NCI-H446 treated with DMSO at 0.1 percent for 48 hours (cell line): ENCODE measurements around the gene TUBGCP3.
"Not testable (repeated sequence)": the region's sequence is repeated elsewhere in the genome, so short reads cannot be mapped to it uniquely, and the experiment has no call there.

Experiments
- DNase-seq: peaks from one replicate; lab custom pipeline; 2025; lab: John Stamatoyannopoulos, UW

TUBGCP3 gene

GRCh38 chr13:112579310-112579843 is 8.6 kb downstream of the TUBGCP3 start:
- no peak for DNase-seq

DNA sequence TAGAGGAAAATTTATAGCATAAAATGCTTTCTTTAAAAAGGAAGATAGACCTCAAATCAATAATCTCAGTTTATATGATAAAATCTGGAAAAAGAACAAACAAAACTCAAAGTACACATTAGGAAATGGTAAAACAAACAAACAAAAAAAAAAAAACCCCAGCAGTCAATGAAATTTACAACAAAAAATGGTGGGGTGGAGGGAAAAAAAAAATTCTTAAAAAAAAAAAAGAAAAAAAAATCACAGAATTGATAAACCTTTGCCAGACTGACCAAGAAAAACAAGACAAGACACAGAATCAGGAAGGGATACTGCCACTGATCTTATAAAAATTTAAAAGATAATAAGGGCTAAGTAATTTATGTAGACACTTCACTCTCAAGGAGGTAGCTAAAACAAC is 11.2 kb downstream of the TUBGCP3 start:
- DNase-seq = no peak

DNA sequence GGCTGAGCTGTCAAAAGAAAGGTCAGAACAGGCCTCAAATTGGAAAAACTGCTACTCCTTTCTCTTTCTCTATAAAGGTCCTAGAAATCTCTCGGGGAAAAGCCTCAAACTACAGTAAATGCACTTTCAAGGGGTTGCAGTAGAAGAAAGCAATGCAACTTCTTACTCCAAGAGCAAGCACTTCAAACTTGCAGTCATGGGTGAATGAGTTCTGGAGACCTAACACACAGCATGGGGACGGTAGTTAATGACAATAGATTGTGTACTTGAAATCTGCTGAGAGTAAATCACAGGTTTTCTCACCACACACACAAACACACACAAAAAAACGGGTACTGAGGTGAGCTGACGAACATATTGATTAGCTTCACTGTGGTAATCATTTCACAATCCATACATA is 11.8 kb downstream of the TUBGCP3 start:
- no peak for DNase-seq

DNA sequence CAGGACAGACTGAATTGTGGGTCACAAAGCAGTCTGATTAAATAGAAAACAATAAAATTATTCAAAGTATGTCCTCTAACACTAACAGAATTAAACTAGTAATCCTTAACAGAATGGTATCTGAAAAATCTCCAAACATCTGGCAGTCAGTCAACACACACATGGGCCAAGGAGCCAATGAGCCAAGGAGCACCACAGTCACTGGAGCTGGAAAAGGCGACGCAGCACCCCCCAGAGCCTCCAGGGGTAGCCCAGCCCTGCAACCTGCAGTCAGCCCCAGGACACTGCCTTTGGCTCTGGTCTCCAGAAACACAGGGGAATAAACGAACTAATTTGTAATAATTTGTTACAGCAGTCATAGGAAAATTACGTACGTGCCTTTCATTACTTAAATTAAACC is 12.3 kb downstream of the TUBGCP3 start:
- DNase-seq = no peak

DNA sequence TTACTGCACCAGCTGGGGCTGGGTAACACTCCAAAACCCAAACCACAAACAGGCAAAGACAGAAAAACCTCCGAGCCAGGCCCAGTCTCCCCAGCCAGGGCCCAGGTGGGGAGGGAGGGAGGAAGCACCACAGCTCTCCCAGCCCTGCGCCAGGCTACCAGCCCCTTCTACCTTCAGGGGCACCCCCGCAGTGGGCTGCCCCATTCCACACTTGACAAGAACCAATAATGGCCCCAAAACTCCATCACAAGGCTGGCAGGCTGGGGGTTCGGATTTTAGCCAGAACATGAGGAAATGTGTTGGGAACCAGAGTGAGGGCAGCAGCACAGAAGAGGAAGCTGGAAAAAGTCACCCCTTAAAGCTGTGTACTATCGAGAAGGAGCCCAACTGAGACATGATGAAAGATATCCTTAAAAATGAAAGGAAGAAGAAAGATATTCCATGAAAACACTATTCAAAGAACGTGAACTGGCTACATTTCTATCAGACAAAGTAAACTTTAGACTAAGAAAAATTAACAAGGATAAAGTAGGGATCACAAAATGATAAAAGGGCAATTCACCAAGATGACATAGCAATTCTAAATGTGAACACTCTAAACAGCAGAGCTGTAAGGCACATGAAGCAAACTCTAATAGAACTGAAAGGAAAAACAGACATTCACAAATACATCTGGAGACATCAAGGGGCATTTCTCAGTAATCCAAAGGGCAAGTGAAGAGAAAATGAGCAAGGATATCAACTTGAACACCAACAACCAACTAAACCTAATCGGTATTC is 12.9 kb downstream of the TUBGCP3 start:
- DNase-seq = no peak

DNA sequence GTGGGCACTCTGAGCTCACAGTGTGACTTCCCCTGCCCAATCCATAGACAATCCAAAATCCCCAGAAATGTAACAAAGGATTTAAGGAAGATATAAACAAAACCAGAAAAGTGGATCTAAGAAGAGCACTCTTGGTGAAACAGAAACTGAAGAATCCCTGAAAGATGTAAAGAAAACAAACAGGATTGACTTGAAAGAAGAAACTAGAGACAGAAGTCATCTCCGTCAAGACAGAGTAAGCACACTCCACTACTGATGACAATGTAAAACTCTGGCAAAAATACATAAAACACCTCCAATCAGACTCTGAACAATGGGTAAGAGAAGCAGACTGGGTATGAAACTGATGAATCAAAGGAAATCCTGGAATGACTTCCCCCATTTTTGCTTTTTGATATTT is 13.5 kb downstream of the TUBGCP3 start:
- DNase-seq = no peak

DNA sequence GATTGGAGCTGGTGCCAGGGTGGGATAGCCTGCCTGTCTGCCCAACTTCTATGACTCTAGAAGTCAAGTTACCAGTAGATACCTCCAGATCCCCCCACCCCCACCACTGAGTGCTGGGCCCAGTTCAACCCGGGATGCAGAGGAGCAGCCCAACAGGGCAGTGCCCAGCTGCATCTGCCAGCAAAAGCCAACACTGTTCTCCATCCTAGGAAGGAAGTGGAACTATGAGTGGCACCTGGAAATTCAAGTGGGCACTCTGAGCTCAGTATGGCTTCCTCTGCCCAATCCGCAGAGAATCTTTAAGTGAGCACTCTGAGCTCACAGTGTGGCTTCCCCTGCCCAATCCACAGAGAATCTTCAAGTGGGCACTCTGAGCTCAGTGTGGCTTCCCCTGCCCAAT is 14.2 kb downstream of the TUBGCP3 start:
- no peak for DNase-seq

GRCh38 chr13:112572366-112572765 is 15.6 kb downstream of the TUBGCP3 start:
- DNase-seq = no peak

GRCh38 chr13:112569821-112570220 is 18.1 kb downstream of the TUBGCP3 start:
- DNase-seq = no peak

DNA sequence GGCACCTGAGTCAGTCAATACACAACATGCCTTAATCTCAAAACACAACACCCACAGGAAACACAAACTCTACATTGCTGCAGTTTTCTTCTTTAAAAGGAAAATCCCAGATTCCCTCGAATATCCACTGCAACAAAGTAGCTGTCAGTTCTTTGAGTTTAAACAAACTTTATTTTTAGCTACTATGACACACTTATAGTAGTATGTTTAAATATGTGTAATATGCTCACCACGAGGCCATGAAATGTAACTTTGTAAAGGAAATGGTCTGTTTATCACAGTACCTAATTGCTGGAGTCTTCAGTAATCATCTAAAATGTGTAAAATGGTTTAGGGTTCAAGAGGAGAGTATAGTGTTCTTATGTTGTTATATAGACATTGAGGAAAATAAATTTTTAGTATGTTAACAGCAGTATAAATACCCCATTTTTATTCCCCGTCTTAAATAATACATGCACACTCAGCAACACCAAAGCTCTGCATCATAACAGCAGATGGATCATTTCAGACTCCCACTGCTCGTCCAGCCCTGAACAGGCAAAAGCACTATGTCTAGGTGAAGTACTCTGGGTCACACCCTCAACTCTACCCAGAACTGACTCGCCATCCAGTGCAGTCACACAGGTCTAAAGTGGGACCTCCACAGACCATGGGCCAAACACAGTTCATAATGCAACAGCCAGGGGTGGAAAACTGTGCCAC is 20.6 kb downstream of the TUBGCP3 start:
- no peak for DNase-seq

- no peak for DNase-seq
Measured at GRCh38 chr13:112562786-112563383, 25.1 kb downstream of the TUBGCP3 start.

- no peak for DNase-seq
Measured at GRCh38 chr13:112562254-112562653, 25.7 kb downstream of the TUBGCP3 start.

DNA sequence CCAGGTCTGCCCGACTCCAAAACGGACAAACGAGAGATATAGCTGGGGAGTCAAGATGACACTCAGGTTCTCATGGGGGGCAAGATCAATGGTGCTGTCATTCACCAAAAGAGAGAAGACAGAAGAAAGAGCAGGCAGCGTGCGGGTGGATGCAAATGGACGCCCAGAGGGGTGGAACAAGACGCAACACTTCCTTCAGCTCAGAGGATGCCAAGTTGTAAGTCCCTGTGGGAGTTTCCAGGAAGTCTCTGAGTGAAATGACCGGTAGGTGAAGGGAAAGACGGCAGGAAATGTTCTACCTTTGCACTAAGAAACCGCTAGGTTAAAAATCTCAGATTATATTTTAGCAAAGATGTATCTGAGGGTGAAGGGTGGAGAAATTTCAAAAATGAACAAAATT is 26.5 kb downstream of the TUBGCP3 start:
- no peak for DNase-seq

- DNase-seq = no peak
Measured at GRCh38 chr13:112558696-112559418, 29.1 kb downstream of the TUBGCP3 start.

DNA sequence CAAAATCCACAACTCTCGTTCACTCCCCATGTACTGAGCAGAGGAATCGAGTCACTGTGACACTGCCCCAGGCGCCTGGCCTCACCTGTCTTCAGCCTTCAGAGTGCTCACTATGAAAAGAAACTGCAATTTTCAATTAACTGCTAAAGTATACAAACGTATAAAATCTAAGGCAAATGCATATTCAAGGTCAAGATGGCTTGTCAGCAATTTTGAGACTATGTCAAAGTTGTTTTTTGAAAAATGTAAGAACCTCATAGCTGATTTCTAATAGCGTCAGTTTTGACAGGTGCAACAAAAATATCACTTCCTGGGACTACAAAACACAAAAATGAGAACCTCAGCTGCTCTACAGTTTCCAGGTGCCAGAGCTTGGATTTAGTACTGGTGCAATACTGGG is 31.4 kb downstream of the TUBGCP3 start:
- DNase-seq = no peak

- DNase-seq = no peak
Measured at GRCh38 chr13:112554214-112554850, 33.6 kb downstream of the TUBGCP3 start.

DNA sequence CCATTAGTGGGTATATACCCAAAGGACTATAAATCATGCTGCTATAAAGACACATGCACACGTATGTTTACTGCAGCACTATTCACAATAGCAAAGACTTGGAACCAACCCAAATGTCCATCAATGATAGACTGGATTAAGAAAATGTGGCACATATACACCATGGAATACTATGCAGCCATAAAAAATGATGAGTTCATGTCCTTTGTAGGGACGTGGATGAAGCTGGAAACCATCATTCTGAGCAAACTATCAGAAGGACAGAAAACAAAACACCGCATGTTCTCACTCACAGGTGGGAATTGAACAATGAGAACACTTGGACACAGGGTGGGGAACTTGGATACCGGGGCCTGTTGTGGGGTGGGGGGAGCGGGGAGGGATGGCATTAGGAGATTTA is 39.0 kb downstream of the TUBGCP3 start:
- not testable (repeated sequence) for DNase-seq

- no peak for DNase-seq
Measured at GRCh38 chr13:112545856-112546255, 42.1 kb downstream of the TUBGCP3 start.

GRCh38 chr13:112532837-112533745 is 54.9 kb downstream of the TUBGCP3 start:
- DNase-seq = no peak

DNA sequence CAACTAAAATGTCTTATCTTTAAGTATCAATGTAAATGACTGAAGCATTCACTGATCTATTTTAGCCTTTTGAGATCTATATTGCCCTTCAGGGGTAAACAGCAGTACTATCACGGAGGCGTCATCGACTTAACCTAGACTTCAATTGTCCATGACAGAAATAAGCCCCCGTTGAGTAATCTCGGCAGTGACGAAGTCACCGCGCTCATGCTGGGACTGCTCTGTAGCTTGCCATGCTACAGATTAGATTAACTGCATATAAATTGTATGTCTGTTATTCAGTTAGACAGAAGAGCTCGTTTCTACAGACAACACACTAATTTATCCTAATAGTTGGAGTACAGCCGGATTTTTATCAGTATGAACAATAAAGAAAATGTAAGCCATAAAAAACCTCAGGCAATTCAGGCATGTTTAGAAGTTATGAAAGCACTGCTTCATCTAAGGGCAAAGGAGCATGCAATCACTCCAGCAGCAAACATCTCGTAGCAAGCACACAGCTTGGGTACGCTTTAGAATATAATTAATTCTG is 56.6 kb downstream of the TUBGCP3 start:
- DNase-seq = no peak
